ENCODE results near the gene ALDH16A1. TPM values are rescaled to one million over a fixed set of nuclear protein-coding genes. Genes with fewer than 3 reads are reported as not detected.

ALDH16A1 gene
- total and polyA plus RNA-seq, 2 of the 8 experiments (the other 6 are each of a cell fraction or from before 2014, with no cell fraction given): 30.5 to 34.3 TPM

- TF ChIP-seq CHD7 (IDR thresholded peaks at IDR 0.05; ENCODE audit: insufficient replicate concordance, low read length) (no peak), CHD2 (IDR thresholded peaks at IDR 0.05; ENCODE audit: low read length) (no peak)
Measured at GRCh38 chr19:49430172-49430677, 22.8 kb upstream of the ALDH16A1 start (continued).

All from H1 (cell line).